COR-L47 (cell line): ENCODE measurements around the gene PTPN5.
"Not testable (repeated sequence)": the region's sequence is repeated elsewhere in the genome, so short reads cannot be mapped to it uniquely, and the experiment has no call there.

ENCODE experiments used
- DNase-seq: peaks from one replicate; lab custom pipeline; 2025; lab: John Stamatoyannopoulos, UW

Gene PTPN5

DNA sequence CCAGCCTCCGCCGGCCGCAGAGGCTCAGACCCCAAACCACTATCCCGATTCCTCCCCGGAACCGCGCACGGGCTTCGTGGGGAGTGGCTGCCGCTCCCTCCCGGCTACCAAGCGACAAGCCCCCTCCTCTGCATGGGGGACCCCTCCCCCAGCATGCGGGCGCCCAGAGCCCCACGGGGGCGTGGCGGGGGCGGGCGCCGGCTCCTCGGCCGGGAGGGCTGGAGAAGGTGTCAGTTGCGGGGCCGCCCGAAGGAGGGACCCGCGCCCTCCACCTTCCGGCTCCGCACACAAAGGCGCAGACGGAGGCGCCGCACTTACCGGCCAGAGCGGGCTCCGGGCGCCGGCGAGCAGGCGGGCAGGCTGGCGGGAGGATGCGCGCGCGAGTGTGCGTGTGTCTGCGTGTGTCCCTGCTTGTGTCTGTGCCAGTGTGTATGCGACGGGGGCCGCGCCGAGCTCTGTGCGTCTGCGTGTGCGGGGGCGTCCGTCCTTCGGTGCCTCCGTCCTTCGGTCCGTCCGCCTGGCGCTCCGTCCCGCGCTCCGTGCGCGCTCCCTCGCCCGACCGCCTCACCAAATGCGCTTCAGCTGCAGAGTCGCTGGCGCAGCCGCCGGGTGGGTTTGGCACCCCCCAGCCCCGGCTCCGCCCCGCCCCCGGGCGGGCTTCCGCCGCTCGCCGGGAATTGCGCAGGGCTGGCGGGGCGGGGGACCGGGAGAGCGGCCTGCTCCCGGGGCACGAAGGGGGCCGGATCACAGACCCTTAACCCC lies at the start of gene PTPN5:
PTPN5 (minus strand) TSS at position 592 of the 762 bp plus-strand sequence. CDS start 19,840 bp downstream, outside the sequence.
- DNase-seq, result no peak

DNA sequence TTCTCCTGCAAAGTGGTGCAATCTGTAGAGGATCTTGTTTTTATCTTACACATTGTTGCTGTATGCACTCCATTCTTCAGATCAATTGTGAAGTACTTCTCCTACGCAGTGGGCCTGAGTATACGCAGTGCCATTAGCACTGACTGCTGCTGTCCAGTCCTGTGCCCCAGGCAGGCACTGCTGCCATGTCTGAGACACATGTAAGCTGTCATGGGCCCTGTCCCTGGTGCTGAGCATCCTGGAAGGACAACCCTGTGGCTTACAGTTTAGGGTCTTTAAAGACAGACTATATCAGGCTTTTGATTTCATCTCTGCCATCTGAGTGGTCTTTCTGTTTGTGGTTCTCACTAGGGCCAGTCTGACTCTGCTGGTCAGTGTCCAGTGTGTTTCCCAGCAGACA lies 44.8 kb upstream of the PTPN5 start:
- no peak for DNase-seq

DNA sequence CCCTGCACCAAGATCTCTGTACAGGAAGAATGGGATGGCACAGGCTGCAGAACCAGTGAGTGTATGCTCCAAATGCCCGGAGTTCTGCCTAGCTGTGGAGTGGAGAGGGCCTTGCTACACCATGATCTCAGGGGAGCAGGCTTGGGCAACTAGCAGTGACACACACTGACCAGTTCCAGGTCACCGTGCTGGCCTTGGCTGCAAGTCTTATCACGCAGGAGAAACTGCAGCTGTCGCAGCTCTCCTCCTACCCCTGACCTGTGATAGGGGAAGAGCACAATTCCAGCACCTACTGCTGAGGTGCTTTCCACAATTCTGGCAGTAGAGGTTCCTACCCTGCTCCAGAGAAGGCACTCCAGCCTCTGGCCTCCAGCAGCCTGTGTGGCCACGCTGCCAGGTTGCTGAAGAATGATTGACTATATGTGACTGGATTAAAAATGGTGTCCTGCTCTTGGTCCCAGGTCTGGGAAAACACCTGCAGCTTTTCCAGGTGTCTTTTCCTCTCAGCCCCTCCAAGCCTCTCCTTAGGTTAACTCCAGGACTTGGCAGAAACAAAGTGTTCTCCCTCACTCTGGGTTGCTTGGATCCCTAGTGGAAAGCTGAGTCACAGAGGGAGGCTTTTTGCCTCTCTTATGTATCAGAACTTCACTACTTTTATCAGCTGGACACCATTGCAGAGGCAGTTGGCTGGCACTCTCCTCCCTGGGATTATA lies 43.3 kb upstream of the PTPN5 start:
- no peak for DNase-seq

DNA sequence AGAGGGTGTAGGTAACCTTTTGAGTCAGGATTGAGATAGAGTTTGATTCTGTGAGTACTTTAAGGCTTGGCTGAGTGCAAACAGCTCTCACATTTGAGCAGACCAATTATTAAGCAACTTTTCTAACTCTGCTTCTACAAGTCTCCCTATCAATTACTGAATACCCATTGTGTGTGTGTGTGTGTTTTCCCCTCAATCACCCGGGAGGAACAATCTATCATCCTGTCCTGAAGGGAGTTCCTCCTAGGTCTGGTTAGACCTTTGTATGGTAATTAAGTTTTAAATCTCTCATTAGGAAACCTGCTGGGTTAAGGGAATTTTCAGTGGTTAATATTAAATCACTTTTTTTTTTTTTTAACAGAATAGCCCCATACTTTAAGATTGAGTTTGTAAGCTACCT lies 28.6 kb upstream of the PTPN5 start:
- not testable (repeated sequence) for DNase-seq

DNA sequence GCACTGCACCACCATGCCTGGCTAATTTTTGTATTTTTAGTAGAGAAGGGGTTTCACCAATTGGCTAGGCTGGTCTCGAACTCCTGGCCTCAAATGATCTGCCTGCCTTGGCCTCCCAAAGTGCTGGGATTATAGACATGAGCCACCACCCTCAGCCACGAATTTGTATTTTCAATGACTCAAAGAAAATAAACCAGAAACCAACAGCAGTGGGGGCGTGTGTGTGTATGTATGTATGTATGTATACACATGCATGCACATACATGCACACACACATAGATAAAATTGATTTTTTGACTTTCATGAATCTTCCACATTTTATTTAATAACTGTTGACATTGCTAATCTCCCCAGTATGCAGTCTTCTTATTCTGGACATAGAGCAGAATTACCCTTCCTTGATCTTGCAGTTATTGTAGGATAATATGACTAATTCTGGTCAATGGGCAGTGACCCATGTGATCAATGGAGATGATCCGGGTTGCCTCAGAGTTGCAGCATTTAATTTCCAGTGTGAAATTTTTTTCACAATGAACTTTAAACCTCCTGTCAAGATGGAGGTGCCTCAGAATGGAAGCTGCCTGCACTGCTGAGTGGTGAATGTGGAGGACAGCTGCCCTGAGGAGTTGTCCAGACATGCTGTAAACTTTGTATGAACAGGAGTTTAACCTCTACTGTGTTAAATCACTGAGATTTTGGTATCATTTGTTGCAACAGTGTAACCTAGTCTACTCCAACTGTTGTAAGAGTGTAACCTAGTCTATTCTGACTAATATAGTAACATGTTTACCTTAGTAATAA lies 12.8 kb upstream of the PTPN5 start:
- DNase-seq, result no peak

DNA sequence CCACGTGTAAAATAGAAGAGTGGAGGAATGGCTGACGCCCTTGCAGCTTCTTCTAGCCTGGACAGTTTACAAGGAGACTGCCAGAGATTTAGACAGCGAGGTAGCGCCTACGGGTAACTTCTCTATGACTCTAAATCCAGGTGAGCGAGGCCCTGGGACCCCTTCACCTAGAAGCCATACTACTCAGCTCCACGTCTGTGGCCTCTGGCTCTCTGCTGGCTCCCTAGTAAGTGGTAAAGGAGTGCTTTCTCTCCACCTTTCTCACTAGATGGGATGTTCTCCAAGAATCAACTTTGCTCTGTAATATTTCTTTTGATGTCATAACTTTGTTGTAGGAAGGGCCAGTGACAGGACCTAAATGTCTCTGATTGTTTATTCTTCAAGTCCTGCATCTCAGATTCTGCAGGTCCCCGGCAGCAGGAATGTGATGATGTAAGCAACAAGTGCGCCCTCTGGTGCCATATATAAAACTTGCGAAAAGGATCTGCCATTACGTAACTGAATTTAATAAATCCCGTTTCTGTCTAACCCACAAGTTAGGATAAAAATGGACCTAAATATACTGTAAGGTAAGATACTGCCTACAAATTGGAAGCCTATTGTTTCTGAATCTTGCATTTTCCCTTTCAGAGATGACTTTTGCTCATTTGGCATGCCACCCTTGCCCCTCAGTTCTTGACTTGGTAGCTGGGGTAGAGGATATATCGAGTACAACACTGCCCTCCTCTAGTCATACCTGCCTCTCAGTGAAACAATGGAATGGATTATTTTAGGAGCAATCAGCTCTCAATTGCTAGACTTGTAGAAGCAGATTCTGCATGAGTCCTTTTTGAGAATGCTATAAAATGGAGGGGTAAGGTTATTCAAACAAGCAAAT lies 11.0 kb upstream of the PTPN5 start:
- DNase-seq, result peak; percentile 29

DNA sequence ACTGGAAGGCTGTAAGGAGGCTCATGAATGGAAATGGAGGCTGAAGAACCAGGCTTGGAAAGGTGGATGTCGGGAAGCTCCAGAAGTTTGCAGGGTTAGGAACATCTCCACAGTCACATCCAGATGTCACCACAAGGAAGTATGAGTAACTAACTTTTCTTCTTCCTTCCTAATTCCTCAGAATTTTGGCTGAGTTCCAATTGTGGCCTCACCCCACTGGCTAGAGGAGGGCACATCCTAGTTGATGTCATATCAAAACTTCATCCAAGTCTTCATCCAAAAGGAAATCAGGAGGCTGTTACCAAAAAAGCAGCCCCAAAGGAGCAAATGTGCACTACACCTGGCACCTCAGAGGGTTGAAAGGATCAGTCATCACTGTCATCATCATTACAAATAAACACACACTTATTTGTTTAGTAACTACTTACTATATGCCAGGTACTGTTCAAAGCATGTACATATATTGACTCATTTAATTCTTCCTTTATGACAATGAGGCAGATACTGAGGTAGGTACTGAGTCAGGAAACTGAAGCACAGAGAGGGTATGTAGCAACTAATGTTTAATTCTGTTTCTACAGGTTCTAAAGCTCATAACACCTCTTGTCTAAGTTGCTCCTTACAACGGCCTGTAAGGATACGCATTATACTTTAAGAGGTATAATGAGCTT lies 7.3 kb upstream of the PTPN5 start:
- no peak for DNase-seq

DNA sequence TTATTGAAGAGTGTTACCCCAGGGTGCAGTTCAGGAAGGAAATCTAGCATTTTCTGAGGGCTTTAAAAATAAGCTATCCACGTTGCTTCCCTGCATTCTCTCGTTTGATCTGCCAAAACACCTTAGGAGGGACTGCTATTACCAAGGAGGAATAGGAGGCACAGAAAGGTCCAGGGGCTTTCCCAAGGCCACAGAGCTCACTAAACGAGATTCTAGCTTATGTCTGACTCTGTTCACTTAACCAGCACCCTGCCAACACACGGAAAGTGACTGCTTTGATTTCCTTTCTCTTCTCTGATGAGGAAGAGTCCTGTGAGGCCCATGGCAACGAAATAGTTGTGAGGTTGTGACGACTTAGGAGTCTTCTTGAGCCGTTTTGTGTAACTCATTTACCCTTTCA lies 3.4 kb upstream of the PTPN5 start:
- no peak for DNase-seq

DNA sequence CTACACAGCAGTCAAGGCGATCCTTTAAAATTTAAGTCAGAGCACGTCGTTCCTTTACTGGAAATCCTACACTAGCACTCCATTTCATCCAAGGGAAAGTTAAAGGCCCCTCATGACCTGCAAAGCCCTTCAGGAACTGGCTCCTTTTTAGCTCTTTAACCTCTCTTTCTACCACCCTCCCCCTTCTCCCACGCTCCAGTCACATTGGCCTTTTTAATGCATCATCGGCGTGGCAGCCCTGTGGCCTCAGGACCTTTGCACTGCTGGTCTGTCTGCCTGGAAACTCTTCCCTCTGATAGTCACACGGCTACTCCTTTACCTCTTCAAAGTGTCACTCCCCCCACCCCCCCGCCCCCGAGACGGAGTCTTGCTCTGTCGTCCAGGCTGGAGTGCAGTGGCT lies 1.2 kb upstream of the PTPN5 start:
- DNase-seq, result no peak

DNA sequence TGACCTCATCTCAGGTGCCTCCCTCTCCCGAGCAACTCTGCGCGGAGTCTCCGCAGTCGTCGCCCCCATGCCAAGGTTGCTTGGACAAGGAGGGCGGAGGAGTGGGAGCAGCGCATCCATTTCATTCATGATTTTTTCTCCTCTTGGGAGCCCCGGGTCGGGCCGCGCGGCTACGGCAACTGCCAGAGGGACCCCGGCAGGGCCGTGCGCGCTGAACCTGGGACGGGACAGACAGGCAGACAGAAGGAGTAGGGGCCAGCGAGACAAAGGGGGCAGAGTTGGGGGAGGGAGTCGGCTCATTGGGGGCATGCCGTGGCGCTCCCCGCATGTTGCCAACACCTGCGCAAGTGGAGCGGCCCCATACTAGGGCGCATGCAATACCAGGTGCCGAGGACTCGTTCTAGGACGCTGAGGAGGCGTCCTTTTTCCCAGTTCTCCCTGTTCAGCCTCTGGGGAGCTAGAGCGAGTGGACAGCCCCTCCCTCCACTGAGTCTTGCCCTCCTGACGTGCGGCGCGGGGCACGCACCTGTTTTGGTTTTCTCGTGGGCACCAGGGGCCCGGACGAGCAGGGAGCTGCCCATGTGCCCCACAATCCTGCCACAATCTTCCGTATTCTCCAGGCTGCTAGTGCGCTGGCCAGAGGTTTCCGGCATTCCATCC lies 501 bp upstream of the PTPN5 start:
- no peak for DNase-seq

DNA sequence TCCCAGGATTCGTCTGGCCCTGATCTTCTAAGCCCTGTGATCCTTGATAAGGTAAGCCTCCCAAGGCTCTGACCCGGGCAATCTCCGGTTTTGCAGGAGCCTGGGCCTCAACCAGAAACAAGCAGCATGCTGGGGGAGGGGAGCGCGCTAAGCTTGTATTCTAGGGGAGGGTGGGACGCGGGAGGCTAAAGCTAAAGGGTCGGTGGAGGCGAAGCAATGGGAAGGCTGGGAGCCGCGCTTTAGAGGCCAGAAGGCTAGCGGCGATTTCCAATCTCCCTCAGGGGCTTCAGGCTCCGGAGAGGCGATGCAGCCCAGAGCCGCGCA lies 753 bp downstream of the PTPN5 start:
- no peak for DNase-seq

DNA sequence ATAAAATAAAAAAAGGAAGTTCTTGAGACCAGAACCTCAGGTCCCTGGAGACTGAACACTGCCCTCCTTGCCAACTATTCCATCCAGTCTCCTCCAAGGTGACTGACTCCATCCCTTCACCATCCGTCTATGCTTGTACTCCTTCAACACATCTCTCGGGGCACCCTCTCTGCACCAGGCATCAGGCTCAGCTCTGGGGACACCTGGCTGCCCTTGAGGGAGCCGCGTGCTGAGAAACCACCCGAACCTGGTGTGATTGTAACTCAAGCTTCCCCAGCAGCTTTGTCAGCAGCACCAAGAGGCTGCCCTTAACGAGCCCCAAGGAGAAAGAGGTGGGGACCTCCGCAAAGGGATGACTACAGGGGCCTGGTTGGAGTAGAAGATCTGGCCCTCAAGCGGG lies 1.7 kb downstream of the PTPN5 start:
- DNase-seq, result no peak

DNA sequence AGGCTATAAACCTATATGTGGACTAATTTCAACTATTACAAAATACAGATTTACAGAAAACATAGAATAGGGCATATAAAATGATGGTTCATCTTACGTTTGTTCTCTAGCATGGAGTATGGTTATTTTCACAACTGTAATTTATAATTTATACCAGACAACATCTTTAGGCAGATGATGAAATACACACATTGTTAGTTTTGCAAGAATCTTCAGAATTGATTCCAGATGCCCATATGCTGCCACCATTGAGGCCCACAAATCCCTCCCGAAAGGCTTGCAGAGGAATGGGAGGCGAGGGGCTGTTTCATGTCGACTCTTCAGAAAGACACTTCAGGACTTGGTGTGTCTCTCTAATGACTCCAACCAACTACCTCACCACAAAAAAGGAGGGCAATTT lies 6.2 kb downstream of the PTPN5 start:
- DNase-seq, result no peak

DNA sequence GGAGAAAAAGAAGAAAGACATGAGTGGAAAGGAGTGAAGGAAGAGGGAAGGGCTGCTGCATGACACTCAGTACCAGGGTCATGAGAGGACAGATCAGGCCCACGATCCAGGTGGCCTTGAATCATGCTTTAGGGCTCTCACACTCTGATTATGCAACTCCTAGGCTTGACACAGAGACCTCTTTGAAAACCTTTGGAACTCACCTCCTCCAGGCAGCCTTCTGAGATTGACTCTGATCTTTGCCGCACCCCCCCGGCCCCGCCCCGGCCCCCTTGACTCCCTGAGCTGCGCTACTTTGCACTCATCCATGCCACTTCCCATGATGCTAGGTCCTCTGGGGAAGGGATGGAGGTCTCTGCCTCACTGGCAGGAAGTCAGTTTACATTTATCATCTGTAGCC lies 10.7 kb downstream of the PTPN5 start:
- DNase-seq, result no peak

DNA sequence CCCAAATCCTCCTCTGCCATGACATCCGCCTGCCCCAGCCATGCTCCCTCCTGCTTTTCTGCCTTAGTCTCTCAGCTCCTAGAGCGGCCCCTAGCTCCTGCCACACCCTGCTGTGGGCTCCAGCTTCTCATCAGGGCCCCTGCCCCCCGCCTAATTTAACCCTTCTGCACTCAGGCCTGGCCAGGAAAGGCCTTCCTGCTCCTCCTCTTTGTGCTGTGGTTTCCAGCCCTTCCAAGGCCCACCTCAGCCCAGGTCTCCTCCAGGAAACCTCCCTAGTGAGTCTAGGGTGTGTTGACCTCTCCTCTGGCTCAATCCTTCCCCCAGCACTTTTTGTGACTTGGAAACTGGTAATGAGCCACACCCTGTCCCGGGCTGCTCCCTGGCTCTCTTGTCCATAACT lies 11.3 kb downstream of the PTPN5 start:
- no peak for DNase-seq

DNA sequence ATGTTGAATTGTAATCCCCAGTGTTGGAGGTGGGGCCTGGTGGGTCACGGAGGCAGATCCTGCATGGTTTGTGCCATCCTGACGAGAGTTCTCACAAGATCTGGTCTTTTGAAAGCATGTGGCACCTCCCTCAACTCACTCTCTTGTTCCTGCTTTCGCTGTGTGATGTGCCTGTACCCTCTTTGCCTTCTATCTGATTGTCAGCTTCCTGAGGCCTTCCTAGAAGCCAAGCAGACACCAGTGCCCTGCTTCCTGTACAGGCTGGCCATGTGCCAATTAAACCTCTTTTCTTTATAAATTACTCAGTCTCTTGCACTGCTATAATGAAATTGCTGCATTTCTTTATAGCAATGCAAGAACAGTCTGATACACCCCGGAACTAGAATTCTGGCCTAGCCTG lies 13.1 kb downstream of the PTPN5 start:
- no peak for DNase-seq

DNA sequence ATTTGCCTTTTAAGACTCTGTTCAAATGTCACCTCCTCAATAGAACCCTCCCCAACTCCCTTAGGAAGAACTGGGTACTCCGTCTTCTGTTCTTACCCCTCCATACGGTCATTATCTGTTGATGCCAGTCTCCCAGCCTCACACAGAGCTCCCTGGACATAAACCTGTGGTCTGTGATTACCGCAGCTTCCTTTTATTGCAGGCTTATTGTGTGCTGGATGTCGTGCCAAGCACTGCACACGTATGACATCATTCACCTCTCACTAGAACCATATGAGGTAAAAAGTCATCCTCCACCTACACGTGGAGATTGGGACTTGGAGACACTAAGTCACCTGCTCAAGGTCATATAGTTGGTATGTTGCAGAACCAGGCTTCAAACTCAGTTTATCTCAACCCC lies 15.3 kb downstream of the PTPN5 start:
- DNase-seq, result no peak

DNA sequence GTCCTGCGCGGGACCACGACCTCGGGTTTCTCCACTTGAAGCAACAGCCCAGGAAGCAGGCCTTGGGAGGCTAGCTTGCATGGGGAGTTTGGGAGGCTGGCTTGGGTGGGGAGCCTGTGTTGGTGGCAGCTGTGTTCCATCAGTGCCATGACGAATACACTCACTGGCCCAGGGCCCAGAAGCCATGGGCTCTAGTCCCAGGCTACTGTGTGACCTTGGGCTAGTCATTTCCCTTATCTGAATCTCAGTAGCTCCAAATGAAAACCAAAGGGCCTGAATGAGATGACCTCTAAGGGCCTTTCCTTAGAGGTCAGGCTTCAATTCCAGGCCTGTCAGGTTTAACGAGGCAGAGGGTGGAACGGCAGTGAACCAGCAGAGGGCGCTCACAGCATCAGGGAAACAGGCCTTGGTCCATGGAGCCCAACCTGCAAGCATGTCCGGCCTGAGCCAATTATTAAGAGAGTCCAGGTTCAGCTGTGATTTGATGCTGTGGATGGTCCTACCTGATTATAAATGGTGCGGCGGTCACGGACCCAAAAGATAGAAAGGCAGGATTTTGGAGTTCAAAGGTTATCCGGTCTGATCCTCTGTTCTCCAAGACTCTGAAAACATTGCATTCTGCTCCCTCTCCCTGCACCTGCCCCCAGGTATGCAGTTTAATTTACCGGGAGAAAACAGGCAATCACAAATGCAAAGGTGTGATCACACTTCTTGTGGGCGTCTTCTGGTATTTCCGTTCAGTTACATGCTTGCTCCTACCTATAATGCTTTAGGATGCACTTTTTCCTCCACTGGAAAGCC lies 15.9 kb downstream of the PTPN5 start:
- peak; percentile 51 for DNase-seq

DNA sequence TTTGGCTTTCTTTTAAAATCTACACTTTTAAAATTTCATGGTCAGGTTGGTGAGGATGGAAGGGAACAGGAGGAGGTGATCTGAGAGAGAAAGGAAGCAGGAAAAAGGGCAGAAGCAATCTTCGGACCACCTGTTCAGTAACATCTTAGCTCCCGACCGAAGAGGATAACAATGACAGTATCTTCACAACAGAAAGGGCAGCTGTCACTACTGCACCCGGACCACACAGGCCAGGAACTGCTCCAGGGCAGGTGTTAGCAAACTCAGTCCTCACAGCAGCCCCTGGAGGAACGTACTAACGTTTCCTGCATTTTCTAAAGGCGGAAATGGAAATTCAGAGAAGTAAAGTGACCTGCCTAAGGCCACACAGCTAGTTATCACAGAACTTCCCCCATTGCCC lies 16.8 kb downstream of the PTPN5 start:
- no peak for DNase-seq

DNA sequence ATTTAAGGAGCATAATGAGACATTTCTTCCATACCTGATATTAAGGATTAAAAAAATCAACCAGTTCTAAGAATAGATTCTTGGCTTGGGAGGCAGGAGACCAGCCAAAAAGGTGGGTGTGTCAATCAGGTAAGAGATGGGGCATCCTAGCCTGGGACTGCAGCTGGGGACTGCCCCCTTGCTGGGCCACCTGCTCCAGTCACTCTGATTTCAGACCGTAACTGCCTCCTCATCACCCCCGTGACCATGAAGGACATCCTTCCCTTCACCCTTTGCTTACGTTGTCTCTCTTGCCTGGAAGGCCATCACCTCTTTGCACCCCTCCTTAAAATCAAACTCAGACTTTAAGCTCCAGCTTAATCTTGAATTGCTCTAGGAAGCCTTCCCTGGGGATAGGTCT lies 17.9 kb downstream of the PTPN5 start:
- DNase-seq, result no peak
